A549 (cell line): ENCODE measurements around the gene ABCC3. TPM values are rescaled to one million over a fixed set of nuclear protein-coding genes. Genes with fewer than 3 reads are reported as not detected.

Source experiments
- ATAC-seq, 2 experiments: fragments of 200-7000 bp in 1 of 2; fragments of >200 bp in 1 of 2; cut with Nextera tagmentation in 1 of 2; cut with Tn5 transposase in 1 of 2; 3 replicates each; pipeline versions ENCODE4 v1.8.0 to v1.9.1; 2018 to 2020; ENCODE audit warnings: mild to moderate bottlenecking in 1 of 2, moderate library complexity in 1 of 2
- CTCF ChIA-PET: fragments of 300-600 bp; sonication (Branson Sonifier 250); formaldehyde crosslinking; extraction: SDS; loops from one replicate; lab custom pipeline; 2021; ENCODE audit warnings: antibody characterized with exemption, inconsistent platforms; lab: Yijun Ruan, JAX
- POLR2A ChIA-PET: fragments of 350-600 bp; formaldehyde crosslinking; extraction: SDS; loops from one replicate; lab custom pipeline; 2021; ENCODE audit warnings: antibody characterized with exemption, inconsistent platforms; lab: Yijun Ruan, JAX
- DNase-seq, 2 experiments: peaks; one replicate each; pipeline versions ENCODE4 v3.0.0 to v3.0.0-alpha.2; 2011 to 2016; ENCODE audit warnings: low read depth in 1 of 2, low spot score in 1 of 2
- FAIRE-seq: peaks from 2 replicates; lab custom pipeline; 2011; peaks lifted over from hg19 to GRCh38; lab: Jason Lieb, UNC
- H3K27ac ChIP-seq, 2 experiments: fragments of >200 bp; sonication (Bioruptor Twin); formaldehyde crosslinking; 3 replicates each; pipeline ENCODE4 v1.5.1; 2016 to 2017
- H3K4me1 ChIP-seq: fragments of >200 bp; sonication (Bioruptor Twin); formaldehyde crosslinking; 3 replicates; pipeline ENCODE4 v1.6.1; 2016
- H3K4me2 ChIP-seq: fragments of >200 bp; sonication (Bioruptor Twin); formaldehyde crosslinking; 3 replicates; pipeline ENCODE4 v1.6.1; 2016
- H3K4me3 ChIP-seq: fragments of >200 bp; sonication (Bioruptor Twin); formaldehyde crosslinking; 3 replicates; pipeline ENCODE4 v1.5.1; 2016
- H3K9me3 ChIP-seq: fragments of >200 bp; sonication (Bioruptor Twin); formaldehyde crosslinking; 3 replicates; pipeline ENCODE4 v1.6.1; 2016
- BHLHE40 ChIP-seq: IDR thresholded peaks from 2 replicates; pipeline ENCODE4 v1.6.1; 2012; ENCODE audit warnings: low read depth, low read length, inconsistent platforms
- CBX8 ChIP-seq: fragments of 200-600 bp; sonication (generic); IDR thresholded peaks from 2 replicates; pipeline ENCODE4 v1.6.1; 2016
- CHD2 ChIP-seq: fragments of 150-350 bp; IDR thresholded peaks from 2 replicates; pipeline ENCODE4 v1.6.1; 2014; ENCODE audit warnings: low read length; ENCODE audit not compliant: partially characterized antibody
- CHD4 ChIP-seq: fragments of 200-600 bp; sonication (generic); IDR thresholded peaks from 2 replicates; pipeline ENCODE4 v1.6.1; 2016; ENCODE audit warnings: antibody characterized with exemption, mild to moderate bottlenecking, borderline replicate concordance
- E2F6 ChIP-seq: IDR thresholded peaks from 2 replicates; pipeline ENCODE4 v1.6.1; 2012; ENCODE audit warnings: low read depth, borderline replicate concordance
- FOSB ChIP-seq: fragments of 250-450 bp; sonication (Bioruptor Pico); IDR thresholded peaks from 2 replicates; pipeline ENCODE4 v1.5.0; 2020; ENCODE audit warnings: mild to moderate bottlenecking, moderate library complexity
- FOXS1 ChIP-seq: fragments of 250-450 bp; sonication (Bioruptor Pico); IDR thresholded peaks from 2 replicates; pipeline ENCODE4 v1.5.0; 2020; ENCODE audit warnings: mild to moderate bottlenecking, moderate library complexity
- GATA3 ChIP-seq: IDR thresholded peaks from 2 replicates; pipeline ENCODE4 v1.6.1; 2012; ENCODE audit warnings: borderline replicate concordance
- HOXB5 ChIP-seq: fragments of 250-450 bp; sonication (Bioruptor Pico); IDR thresholded peaks from 2 replicates; pipeline ENCODE4 v1.5.0; 2020; ENCODE audit warnings: mild to moderate bottlenecking, moderate library complexity
- JUN ChIP-seq, 2 experiments: fragments of >200 bp; sonication (Bioruptor Twin); formaldehyde crosslinking; IDR thresholded peaks; 2 replicates in 1 of 2; 3 replicates in 1 of 2; pipeline ENCODE4 v1.6.1; 2016 to 2017
- MAFK ChIP-seq: fragments of 450-650 bp; IDR thresholded peaks from 2 replicates; pipeline ENCODE4 v1.6.1; 2014; ENCODE audit not compliant: partially characterized antibody
- MAX ChIP-seq: IDR thresholded peaks from 2 replicates; pipeline ENCODE4 v1.6.1; 2012
- MAZ ChIP-seq: fragments of 150-350 bp; IDR thresholded peaks from 2 replicates; pipeline ENCODE4 v1.6.1; 2014; ENCODE audit warnings: antibody characterized with exemption, low read depth, low read length, borderline replicate concordance
- MYC ChIP-seq: IDR thresholded peaks from 2 replicates; pipeline ENCODE4 v1.6.1; 2012; ENCODE audit warnings: mild to moderate bottlenecking, inconsistent platforms, low read length, improper control_type of control experiment, borderline replicate concordance
- NFE2L2 ChIP-seq: fragments of 150-350 bp; conservative IDR thresholded peaks from 2 replicates; pipeline ENCODE4 v1.6.1; 2014; ENCODE audit warnings: low read length
- PHF8 ChIP-seq: fragments of 200-600 bp; sonication (generic); IDR thresholded peaks from 2 replicates; pipeline ENCODE4 v1.6.1; 2016; ENCODE audit warnings: low read depth, mild to moderate bottlenecking, antibody characterized with exemption, moderate library complexity, borderline replicate concordance
- POLR2A ChIP-seq: IDR thresholded peaks from 2 replicates; pipeline ENCODE4 v1.6.1; 2012; ENCODE audit warnings: mild to moderate bottlenecking, low read length
- POLR2AphosphoS2 ChIP-seq: conservative IDR thresholded peaks from 2 replicates; pipeline ENCODE4 v1.6.1; 2012; ENCODE audit warnings: low read length, improper control_type of control experiment, inconsistent platforms
- RARB ChIP-seq: fragments of 250-450 bp; sonication (Bioruptor Pico); IDR thresholded peaks from 2 replicates; pipeline ENCODE4 v1.8.0; 2021; ENCODE audit warnings: mild to moderate bottlenecking, moderate library complexity
- RFX5 ChIP-seq: fragments of 450-650 bp; IDR thresholded peaks from 2 replicates; pipeline ENCODE4 v1.7.1; 2014; ENCODE audit warnings: antibody characterized with exemption, mild to moderate bottlenecking, moderate library complexity
- RNF2 ChIP-seq: fragments of 200-600 bp; sonication (generic); IDR thresholded peaks from 2 replicates; pipeline ENCODE4 v1.6.1; 2016; ENCODE audit warnings: low read depth, mild to moderate bottlenecking, antibody characterized with exemption, moderate library complexity, borderline replicate concordance
- TFCP2L1 ChIP-seq: fragments of 250-450 bp; sonication (Bioruptor Pico); IDR thresholded peaks from 2 replicates; pipeline ENCODE4 v1.5.0; 2021; ENCODE audit warnings: mild to moderate bottlenecking
- USF2 ChIP-seq: fragments of 450-650 bp; IDR thresholded peaks from 2 replicates; pipeline ENCODE4 v1.6.1; 2014; ENCODE audit warnings: antibody characterized with exemption
- ZC3H11A ChIP-seq: fragments of 450-650 bp; IDR thresholded peaks from 2 replicates; pipeline ENCODE4 v1.6.1; 2014; ENCODE audit warnings: antibody characterized with exemption, mild to moderate bottlenecking
- ZFP36 ChIP-seq: fragments of 450-650 bp; IDR thresholded peaks from 2 replicates; pipeline ENCODE4 v1.6.1; 2014; ENCODE audit warnings: borderline replicate concordance; ENCODE audit not compliant: partially characterized antibody
- WGBS: methylation state at CpG from one replicate; pipeline ENCODE4 v1.1.6; 2017; ENCODE audit errors: missing lambda C conversion rate; 5-methylcytosine and 5-hydroxymethylcytosine counted together
- polyA plus RNA-seq, 4 experiments: library from polyadenylated mRNA; depleted of rRNA in 3 of 4; stranded (reverse); fragments of >200 nt; fragmentation: RNase III in 1 of 4; extraction: RNeasy Plus Mini Kit Qiagen cat#74134 plus additional on column Dnase treatment in 1 of 4; gene quantifications; 2 replicates in 3 of 4; 3 replicates in 1 of 4; pipeline ENCODE4 v1.2.3, GENCODE V29; 2011 to 2017
- TF ChIP-seq, protein P1 (sequence below): fragments of 200-600 bp; sonication (generic); IDR thresholded peaks from 2 replicates; pipeline ENCODE4 v1.6.1; 2016; ENCODE audit warnings: antibody characterized with exemption, mild to moderate bottlenecking, moderate library complexity

Gene ABCC3
- polyA plus RNA-seq, 2 of the 4 experiments (the other 2 are of a cell fraction), result 248 to 342 TPM

GRCh38 chr17:50585346-50585745 lies 49.3 kb upstream of the ABCC3 start:
- DNase-seq (no peak), ATAC-seq (no peak), FAIRE-seq (no peak)
- Histone ChIP-seq H3K4me1 (no peaks in the 10 kb centered on the region), H3K4me3 (no peak overlapping the region), H3K27ac (no peak overlapping the region), H3K4me2 (no peak overlapping the region), H3K9me3 (no peaks in the 10 kb centered on the region)
- WGBS, result 77% methylated on average over 4 of the region's 4 CpGs
- POLR2A ChIA-PET, result no interaction called here
- CTCF ChIA-PET, result interaction anchor here (0.8 to 2.6 kb wide), 9 partner anchors 11 to 45 kb away, joined by 3 to 14 read pairs (median 4); partner anchors contain the start of gene CACNA1G
- no peak for TF ChIP-seq MYC
- no peak for TF ChIP-seq JUN (IDR thresholded peaks at IDR 0.05)
- TF ChIP-seq HOXB5 (CRISPR knock-in tag), result no peak
- no peak for TF ChIP-seq POLR2A
- TF ChIP-seq MAFK, result no peak
- TF ChIP-seq CHD4, result no peak
- no peak for TF ChIP-seq MAX
- no peak for TF ChIP-seq RNF2
- no peak for TF ChIP-seq E2F6
- no peak for TF ChIP-seq RFX5
- no peak for TF ChIP-seq RARB (CRISPR knock-in tag)

- DNase-seq, result no peak
- Histone ChIP-seq H3K4me2 (no peak overlapping the region), H3K27ac (0 out of 6 replicates have a peak overlapping the region, but pooled peaks of 1 of the 2 experiments have one; percentile 5), H3K4me3 (no peak overlapping the region), H3K4me1 (no peaks in the 10 kb centered on the region), H3K9me3 (no peaks in the 10 kb centered on the region)
- ATAC-seq, result peak in 1 of 2 experiments; percentile 30; a peak in 3 of 6 replicates
- WGBS, result 74% methylated on average over 7 of the region's 8 CpGs
- TF ChIP-seq ZC3H11A (no peak), USF2 (no peak), MAZ (no peak), PHF8 (no peak), CHD2 (no peak), FOSB (CRISPR knock-in tag) (no peak), CBX8 (no peak), ZFP36 (no peak), NFE2L2 (no peak)
- no peak for FAIRE-seq
- POLR2A ChIA-PET, result no interaction called here
- CTCF ChIA-PET, result interaction anchor here (0.6 to 2.6 kb wide), 9 partner anchors 11 to 119 kb away, joined by 3 to 14 read pairs (median 5); partner anchors contain the start of gene CACNA1G
These were observed 48.8 kb upstream of the ABCC3 start for GRCh38 chr17:50585891-50586290.

GRCh38 chr17:50586421-50587247 lies 48.0 kb upstream of the ABCC3 start:
- Histone ChIP-seq H3K4me1 (no peaks in the 10 kb centered on the region), H3K4me2 (no peak overlapping the region), H3K27ac (0 out of 6 replicates have a peak overlapping the region, but pooled peaks of 1 of the 2 experiments have one; percentile 5), H3K4me3 (no peak overlapping the region), H3K9me3 (no peaks in the 10 kb centered on the region)
- ChIA-PET POLR2A (interaction anchor here (0.8 kb wide), 1 partner anchor 133 kb away, joined by 3 read pairs; the partner anchor contains the start of gene LUC7L3), CTCF (interaction anchor here (0.6 to 2.6 kb wide), 9 partner anchors 12 to 265 kb away, joined by 3 to 14 read pairs (median 4); partner anchors contain the start of gene CACNA1G)
- ATAC-seq, result no peak; a peak in 1 of 6 replicates
- no peak for FAIRE-seq
- DNase-seq, result no peak
- 88% methylated on average over 9 of the region's 9 CpGs for WGBS
- TF ChIP-seq BHLHE40 (no peak), POLR2A (no peak), TFCP2L1 (CRISPR knock-in tag) (no peak), POLR2AphosphoS2 (no peak), FOXS1 (no peak), E2F6 (no peak), GATA3 (no peak)
- TF ChIP-seq, protein P1, sequence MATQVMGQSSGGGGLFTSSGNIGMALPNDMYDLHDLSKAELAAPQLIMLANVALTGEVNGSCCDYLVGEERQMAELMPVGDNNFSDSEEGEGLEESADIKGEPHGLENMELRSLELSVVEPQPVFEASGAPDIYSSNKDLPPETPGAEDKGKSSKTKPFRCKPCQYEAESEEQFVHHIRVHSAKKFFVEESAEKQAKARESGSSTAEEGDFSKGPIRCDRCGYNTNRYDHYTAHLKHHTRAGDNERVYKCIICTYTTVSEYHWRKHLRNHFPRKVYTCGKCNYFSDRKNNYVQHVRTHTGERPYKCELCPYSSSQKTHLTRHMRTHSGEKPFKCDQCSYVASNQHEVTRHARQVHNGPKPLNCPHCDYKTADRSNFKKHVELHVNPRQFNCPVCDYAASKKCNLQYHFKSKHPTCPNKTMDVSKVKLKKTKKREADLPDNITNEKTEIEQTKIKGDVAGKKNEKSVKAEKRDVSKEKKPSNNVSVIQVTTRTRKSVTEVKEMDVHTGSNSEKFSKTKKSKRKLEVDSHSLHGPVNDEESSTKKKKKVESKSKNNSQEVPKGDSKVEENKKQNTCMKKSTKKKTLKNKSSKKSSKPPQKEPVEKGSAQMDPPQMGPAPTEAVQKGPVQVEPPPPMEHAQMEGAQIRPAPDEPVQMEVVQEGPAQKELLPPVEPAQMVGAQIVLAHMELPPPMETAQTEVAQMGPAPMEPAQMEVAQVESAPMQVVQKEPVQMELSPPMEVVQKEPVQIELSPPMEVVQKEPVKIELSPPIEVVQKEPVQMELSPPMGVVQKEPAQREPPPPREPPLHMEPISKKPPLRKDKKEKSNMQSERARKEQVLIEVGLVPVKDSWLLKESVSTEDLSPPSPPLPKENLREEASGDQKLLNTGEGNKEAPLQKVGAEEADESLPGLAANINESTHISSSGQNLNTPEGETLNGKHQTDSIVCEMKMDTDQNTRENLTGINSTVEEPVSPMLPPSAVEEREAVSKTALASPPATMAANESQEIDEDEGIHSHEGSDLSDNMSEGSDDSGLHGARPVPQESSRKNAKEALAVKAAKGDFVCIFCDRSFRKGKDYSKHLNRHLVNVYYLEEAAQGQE, result no peak
